Body of pancreas (tissue), 4 donors: ENCODE results near the gene COBL.

ENCODE experiments used
- POLR2A ChIP-seq, 3 donors: fragments of 450-650 bp; IDR thresholded peaks; one replicate each; pipeline ENCODE4 v1.6.1; 2016; ENCODE audit warnings: antibody characterized with exemption in 3 of 3, mild to moderate bottlenecking in 2 of 3
- TF ChIP-seq, protein P1 (sequence below), 7 experiments: fragments of 450-650 bp in 4 of 7; fragments of 200-600 bp in 3 of 7; sonication (generic) in 3 of 7; IDR thresholded peaks; one replicate each; pipeline ENCODE4 v1.5.1; 2016 to 2019; ENCODE audit warnings: antibody characterized with exemption in 7 of 7

DNA sequence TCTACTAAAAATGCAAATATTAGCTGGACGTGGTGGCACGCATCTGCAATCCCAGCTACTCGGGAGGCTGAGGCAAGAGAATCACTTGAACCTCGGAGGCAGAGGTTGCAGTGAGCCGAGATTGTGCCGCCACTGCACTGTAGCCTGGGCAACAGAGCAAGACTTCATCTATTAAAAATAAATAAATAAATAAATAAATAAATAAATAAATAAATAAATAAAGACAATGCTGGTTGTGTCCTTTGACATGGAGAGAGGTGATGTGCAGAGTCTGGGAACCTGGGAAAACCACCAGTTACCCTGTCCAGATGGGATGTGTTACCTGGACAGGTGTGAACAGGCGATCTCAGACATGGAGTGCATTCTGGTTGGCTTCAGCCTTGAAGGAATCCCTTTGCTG lies 102.5 kb downstream of the COBL start:
- TF ChIP-seq, protein P1, sequence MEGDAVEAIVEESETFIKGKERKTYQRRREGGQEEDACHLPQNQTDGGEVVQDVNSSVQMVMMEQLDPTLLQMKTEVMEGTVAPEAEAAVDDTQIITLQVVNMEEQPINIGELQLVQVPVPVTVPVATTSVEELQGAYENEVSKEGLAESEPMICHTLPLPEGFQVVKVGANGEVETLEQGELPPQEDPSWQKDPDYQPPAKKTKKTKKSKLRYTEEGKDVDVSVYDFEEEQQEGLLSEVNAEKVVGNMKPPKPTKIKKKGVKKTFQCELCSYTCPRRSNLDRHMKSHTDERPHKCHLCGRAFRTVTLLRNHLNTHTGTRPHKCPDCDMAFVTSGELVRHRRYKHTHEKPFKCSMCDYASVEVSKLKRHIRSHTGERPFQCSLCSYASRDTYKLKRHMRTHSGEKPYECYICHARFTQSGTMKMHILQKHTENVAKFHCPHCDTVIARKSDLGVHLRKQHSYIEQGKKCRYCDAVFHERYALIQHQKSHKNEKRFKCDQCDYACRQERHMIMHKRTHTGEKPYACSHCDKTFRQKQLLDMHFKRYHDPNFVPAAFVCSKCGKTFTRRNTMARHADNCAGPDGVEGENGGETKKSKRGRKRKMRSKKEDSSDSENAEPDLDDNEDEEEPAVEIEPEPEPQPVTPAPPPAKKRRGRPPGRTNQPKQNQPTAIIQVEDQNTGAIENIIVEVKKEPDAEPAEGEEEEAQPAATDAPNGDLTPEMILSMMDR (IDR thresholded peaks at IDR 0.05): no peak
- no peak for TF ChIP-seq POLR2A (IDR thresholded peaks at IDR 0.05)
